ENCODE measurements around the gene OR2W1. TPM values are rescaled to one million over a fixed set of nuclear protein-coding genes. Genes with fewer than 3 reads are reported as not detected.

OR2W1 gene
- total RNA-seq, 1 donor from 2014 or later: not detected

GRCh38 chr6:28996844-28997510 is 48.0 kb downstream of the OR2W1 start:
- DNase-seq (ENCODE audit: low read depth in 2 of 2): no peak

GRCh38 chr6:28995093-28995650 is 49.8 kb downstream of the OR2W1 start:
- DNase-seq (ENCODE audit: low read depth in 2 of 2): no peak

Other genes starting within 250 kb of the OR2W1 start
- gene TRIM27, start 121.2 kb downstream of the OR2W1 start, total RNA-seq: 40.8 and 58.5 TPM in 2 replicates
- gene ZNF311, start 39.9 kb downstream of the OR2W1 start, total RNA-seq: under 0.01 and 0.22 TPM in 2 replicates
- gene OR2B3, start 42.1 kb upstream of the OR2W1 start, total RNA-seq: not detected in 2 replicates
- gene OR2J1, start 54.3 kb upstream of the OR2W1 start, total RNA-seq: not detected in 2 replicates
- gene OR2J3, start 62.9 kb upstream of the OR2W1 start, total RNA-seq: not detected in 2 replicates
- not detected in 2 replicates for gene OR2J2, start 125.7 kb upstream of the OR2W1 start, total RNA-seq